Endothelial cell of umbilical vein (primary cell): ENCODE results near the gene CLN6. TPM values are rescaled to one million over a fixed set of nuclear protein-coding genes. Genes with fewer than 3 reads are reported as not detected.

Experiments
- BruUV-seq: library from RNA; stranded (reverse); fragments of 400-500 nt; replicated peaks from 2 replicates; lab custom pipeline; 2021; lab: Mats Ljungman, UMichigan
- CTCF ChIA-PET: fragments of 300-600, 350-600 bp; sonication (Branson Sonifier 250); formaldehyde crosslinking; loops from one replicate; lab custom pipeline; 2021; ENCODE audit warnings: antibody characterized with exemption, inconsistent platforms; lab: Charles Lee
- POLR2A ChIA-PET: fragments of 300-600, 350-600 bp; sonication (Branson Sonifier 250); formaldehyde crosslinking; loops from one replicate; lab custom pipeline; 2021; ENCODE audit warnings: antibody characterized with exemption, inconsistent platforms; lab: Charles Lee
- DNase-seq: peaks from one replicate; pipeline ENCODE4 v3.0.0-alpha.2; 2011; ENCODE audit warnings: low read depth, low spot score
- FAIRE-seq: peaks from 2 replicates; lab custom pipeline; 2011; peaks lifted over from hg19 to GRCh38; lab: Jason Lieb, UNC
- H2AFZ ChIP-seq: 2 replicates; pipeline ENCODE4 v1.6.0; 2012; ENCODE audit warnings: low read depth, low read length, control low read depth, inconsistent platforms
- H3K27ac ChIP-seq: 2 replicates; pipeline ENCODE4 v1.5.1; 2011; ENCODE audit warnings: low read depth, mild to moderate bottlenecking, control low read depth, low read length, moderate library complexity; ENCODE audit not compliant: insufficient read depth
- H3K27me3 ChIP-seq, 2 experiments: 2 replicates each; pipeline versions ENCODE4 v1.6.0 to v1.6.1; 2011; ENCODE audit warnings: low read length in 2 of 2, mixed read lengths in 1 of 2; ENCODE audit not compliant: control insufficient read depth in 2 of 2, insufficient read depth in 2 of 2
- H3K36me3 ChIP-seq, 2 experiments: 2 replicates in 1 of 2; 3 replicates in 1 of 2; pipeline ENCODE4 v1.5.1; 2011; ENCODE audit warnings: low read length in 2 of 2, mild to moderate bottlenecking in 1 of 2, moderate library complexity in 1 of 2; ENCODE audit not compliant: control insufficient read depth in 2 of 2, insufficient read depth in 2 of 2; ENCODE audit errors: extremely low read depth in 1 of 2
- H3K4me1 ChIP-seq: 3 replicates; pipeline ENCODE4 v1.5.1; 2011; ENCODE audit warnings: mild to moderate bottlenecking, low read length; ENCODE audit not compliant: control insufficient read depth, insufficient read depth; ENCODE audit errors: extremely low read depth
- H3K4me2 ChIP-seq: 2 replicates; pipeline ENCODE4 v1.6.1; 2011; ENCODE audit warnings: low read length, control low read depth, mixed read lengths; ENCODE audit not compliant: insufficient read depth
- H3K4me3 ChIP-seq, 3 experiments: fragments of 200-600 bp in 1 of 3; sonication (generic), shearing (Covaris generic) in 1 of 3; replicated peaks in 1 of 3; 2 replicates each; pipeline ENCODE4 v1.5.1; 2011 to 2016; ENCODE audit warnings: control low read depth in 3 of 3, low read length in 3 of 3, mild to moderate bottlenecking in 2 of 3, inconsistent platforms in 1 of 3, low read depth in 1 of 3, moderate library complexity in 1 of 3; ENCODE audit not compliant: insufficient read depth in 1 of 3
- H3K79me2 ChIP-seq: 2 replicates; pipeline ENCODE4 v1.6.0; 2012; ENCODE audit warnings: low read length, inconsistent platforms; ENCODE audit not compliant: control insufficient read depth, insufficient read depth
- H3K9ac ChIP-seq: replicated peaks from 2 replicates; pipeline ENCODE3; 2011; ENCODE audit warnings: low read length, control low read depth; ENCODE audit not compliant: insufficient read depth; ENCODE audit errors: extremely low read depth
- H3K9me1 ChIP-seq: replicated peaks from 3 replicates; pipeline ENCODE4 v1.6.0; 2011; ENCODE audit warnings: mild to moderate bottlenecking, low read length; ENCODE audit not compliant: control insufficient read depth, insufficient read depth; ENCODE audit errors: extremely low read depth
- H3K9me3 ChIP-seq: replicated peaks from 2 replicates; pipeline ENCODE4 v1.5.1; 2012; ENCODE audit warnings: low read length, inconsistent platforms; ENCODE audit not compliant: control insufficient read depth, insufficient read depth
- H4K20me1 ChIP-seq: replicated peaks from 2 replicates; pipeline ENCODE3; 2011; ENCODE audit warnings: mild to moderate bottlenecking, low read length; ENCODE audit not compliant: control insufficient read depth, insufficient read depth; ENCODE audit errors: extremely low read depth
- CTCF ChIP-seq, 2 donors: IDR thresholded peaks; 1 replicate in 1 of 2; 2 replicates in 1 of 2; pipeline ENCODE4 v1.5.1; 2011; ENCODE audit warnings: low read length in 2 of 2, mild to moderate bottlenecking in 2 of 2, moderate library complexity in 2 of 2, control low read depth in 1 of 2, inconsistent platforms in 1 of 2, low read depth in 1 of 2; ENCODE audit not compliant: insufficient read depth in 1 of 2; ENCODE audit errors: extremely low read depth in 1 of 2
- EZH2 ChIP-seq: IDR thresholded peaks from 2 replicates; pipeline ENCODE4 v1.6.1; 2012; ENCODE audit warnings: borderline replicate concordance, low read depth, mild to moderate bottlenecking, moderate library complexity, low read length, inconsistent platforms; ENCODE audit not compliant: severe bottlenecking
- FOS ChIP-seq: IDR thresholded peaks from 2 replicates; pipeline ENCODE4 v1.6.1; 2011; ENCODE audit warnings: mild to moderate bottlenecking, low read length, moderate library complexity, borderline replicate concordance; ENCODE audit not compliant: insufficient read depth
- GATA2 ChIP-seq: IDR thresholded peaks from 2 replicates; pipeline ENCODE4 v1.7.0; 2011; ENCODE audit warnings: low read depth, mild to moderate bottlenecking, moderate library complexity, mixed read lengths, low read length; ENCODE audit not compliant: insufficient read length, insufficient read depth
- JUN ChIP-seq: IDR thresholded peaks from 2 replicates; pipeline ENCODE4 v1.6.1; 2011; ENCODE audit warnings: borderline replicate concordance, low read depth; ENCODE audit not compliant: insufficient read length, insufficient read depth
- MAX ChIP-seq: IDR thresholded peaks from 2 replicates; pipeline ENCODE4 v1.6.1; 2011; ENCODE audit not compliant: insufficient read depth, insufficient read length
- POLR2A ChIP-seq: IDR thresholded peaks from 2 replicates; pipeline ENCODE4 v1.6.1; 2012; ENCODE audit warnings: low read depth, mild to moderate bottlenecking, control low read depth, low read length
- POLR2AphosphoS5 ChIP-seq: IDR thresholded peaks from 2 replicates; pipeline ENCODE4 v1.6.1; 2012; ENCODE audit warnings: low read depth, mild to moderate bottlenecking, control low read depth, low read length, moderate library complexity; ENCODE audit not compliant: insufficient read depth
- dilution Hi-C: fragments of 300-500 bp; cut with MboI; formaldehyde crosslinking; loops from one replicate; pipeline ENCODE4 v1.15.0; 2019; ENCODE audit warnings: low sequenced_read_pairs; ENCODE audit not compliant: extremely low pct_ligation_motif_present
- intact Hi-C: fragments of 100-400 bp; cut with micrococcal nuclease; formaldehyde crosslinking; loops from one replicate; pipeline ENCODE4 v1.10.0; 2022
- polyA plus RNA-seq, 4 experiments: library from polyadenylated mRNA; depleted of rRNA in 3 of 4; stranded (reverse) in 3 of 4; unstranded in 1 of 4; fragments of >200 nt; gene quantifications; 2 replicates each; pipeline versions ENCODE4 v1.2.1 to v1.2.3, GENCODE V29; 2011 to 2012; ENCODE audit warnings: missing spikeins in 1 of 4
- total RNA-seq: library from RNA; stranded (reverse); gene quantifications from 2 replicates; pipeline ENCODE4 v1.2.3, GENCODE V29; 2021

The CLN6 gene
- total and polyA plus RNA-seq, 2 donors (not counting 3 experiments of a cell fraction or from before 2014, with no cell fraction given), result 53.9 to 75.5 TPM

DNA sequence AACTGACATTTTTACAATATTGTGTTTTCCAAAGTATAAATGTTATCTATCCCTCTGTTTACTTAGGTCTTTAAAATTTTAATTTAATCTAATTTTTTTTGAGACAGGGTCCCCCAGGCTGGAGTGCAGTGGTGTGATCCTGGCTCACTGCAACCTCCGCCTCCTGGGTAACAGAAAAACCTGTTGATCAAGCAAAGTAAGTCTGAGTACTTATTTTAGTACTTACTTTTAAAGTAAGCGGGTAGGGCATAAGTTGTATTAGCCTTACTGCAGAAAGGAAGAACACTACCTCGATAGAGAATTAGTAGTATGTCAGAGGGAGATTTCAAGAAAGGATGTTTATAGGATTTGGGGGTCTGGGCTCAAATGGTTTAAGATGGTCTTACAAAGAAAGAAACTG, 36.1 kb upstream of the CLN6 start:
- no peak for FAIRE-seq
- no peak for DNase-seq
- ChIA-PET CTCF (interaction anchor here (1.6 to 5.6 kb wide), 3 partner anchors 8 to 41 kb away, joined by 6 to 31 read pairs (median 7); no protein-coding TSS in a partner anchor), POLR2A (interaction anchor here (0.6 kb wide), 1 partner anchor 135 kb away, joined by 3 read pairs; no protein-coding TSS in a partner anchor)
- Histone ChIP-seq H3K27ac (no peak overlapping the region), H3K4me3 (no peak overlapping the region), H3K4me1 (no peaks in the 10 kb centered on the region), H3K4me2 (no peak overlapping the region), H3K9ac (no peak overlapping the region), H3K79me2 (no peaks in the 10 kb centered on the region), H3K36me3 (no peaks in the 10 kb centered on the region), H2AFZ (no peak overlapping the region), H3K9me1 (no peaks in the 10 kb centered on the region), H3K27me3 (peaks cover 25 to 44% of the 10 kb centered on the region in 2 experiments), H4K20me1 (no peaks in the 10 kb centered on the region), H3K9me3 (no peaks in the 10 kb centered on the region)
- BruUV-seq, result no TSS peak
- TF ChIP-seq POLR2AphosphoS5, result no peak
- no peak for TF ChIP-seq EZH2
- TF ChIP-seq GATA2, result no peak
- TF ChIP-seq JUN, result no peak
- no peak for TF ChIP-seq FOS
- no peak for TF ChIP-seq MAX
- no peak for TF ChIP-seq CTCF (IDR thresholded peaks at IDR 0.05; ENCODE audit: extremely low read depth in 1 of 2, insufficient read depth in 1 of 2, low read depth in 1 of 2, low read length in 2 of 2)
- no peak for TF ChIP-seq POLR2A
- intact Hi-C loops, result no loop called here
- dilution Hi-C loops, result no loop called here
